LHCN-M2 (cell line): ENCODE data around the gene TM6SF1. TPM values are rescaled to one million over a fixed set of nuclear protein-coding genes. Genes with fewer than 3 reads are reported as not detected.
"Not testable (repeated sequence)": the region's sequence is repeated elsewhere in the genome, so short reads cannot be mapped to it uniquely, and the experiment has no call there.

ENCODE experiments used
- DNase-seq: peaks from one replicate; pipeline ENCODE4 v3.0.0-alpha.2; 2012; ENCODE audit warnings: low read depth
- polyA plus RNA-seq: library from polyadenylated mRNA; unstranded; fragments of >200 nt; gene quantifications from one replicate; pipeline ENCODE4 v1.2.1, GENCODE V29; 2012; ENCODE audit warnings: missing spikeins
- total RNA-seq: library from RNA; depleted of rRNA; stranded (reverse); fragments of >200 nt; gene quantifications from 2 replicates; pipeline ENCODE4 v1.2.3, GENCODE V29; 2014; rRNA removed

Gene TM6SF1
- not detected in 2 replicates for total RNA-seq
- 0.04 TPM for polyA plus RNA-seq

- no peak for DNase-seq
These were observed at the start of gene TM6SF1 for GRCh38 chr15:83106994-83107840. TM6SF1 (plus strand) TSS chr15:83107645; CDS start chr15:83107681, 36 bp downstream.

GRCh38 chr15:83057696-83058376 is 49.6 kb upstream of the TM6SF1 start:
- no peak for DNase-seq

GRCh38 chr15:83061680-83062079 is 45.8 kb upstream of the TM6SF1 start:
- DNase-seq, result no peak

- no peak for DNase-seq
These were observed 44.7 kb upstream of the TM6SF1 start for GRCh38 chr15:83062768-83063180.

- no peak for DNase-seq
These were observed 43.9 kb upstream of the TM6SF1 start for GRCh38 chr15:83063551-83063950.

GRCh38 chr15:83064859-83065258 is 42.6 kb upstream of the TM6SF1 start:
- DNase-seq, result no peak

GRCh38 chr15:83065431-83065830 is 42.0 kb upstream of the TM6SF1 start:
- no peak for DNase-seq

GRCh38 chr15:83066034-83066733 is 41.3 kb upstream of the TM6SF1 start:
- DNase-seq, result no peak

- DNase-seq, result peak; percentile 98
These were observed 40.5 kb upstream of the TM6SF1 start, which contains the start of gene BTBD1 for GRCh38 chr15:83066734-83067637. BTBD1 (minus strand) TSS chr15:83067252; CDS start chr15:83067151, 101 bp downstream.

- no peak for DNase-seq
These were observed 39.8 kb upstream of the TM6SF1 start for GRCh38 chr15:83067638-83067962.

- no peak for DNase-seq
These were observed 39.4 kb upstream of the TM6SF1 start for GRCh38 chr15:83068054-83068453.

- peak; percentile 54 for DNase-seq
These were observed 38.2 kb upstream of the TM6SF1 start for GRCh38 chr15:83069211-83069642.

GRCh38 chr15:83077491-83078230 is 29.8 kb upstream of the TM6SF1 start:
- DNase-seq, result no peak

- no peak for DNase-seq
These were observed 28.7 kb upstream of the TM6SF1 start for GRCh38 chr15:83078712-83079111.

GRCh38 chr15:83081256-83082014 is 26.0 kb upstream of the TM6SF1 start:
- no peak for DNase-seq

- DNase-seq, result no peak
These were observed 24.6 kb upstream of the TM6SF1 start for GRCh38 chr15:83082730-83083386.

- not testable (repeated sequence) for DNase-seq
These were observed 22.0 kb upstream of the TM6SF1 start for GRCh38 chr15:83085461-83085860.

- DNase-seq, result not testable (repeated sequence)
These were observed 21.4 kb upstream of the TM6SF1 start for GRCh38 chr15:83085864-83086552.
